Right forelimb (tissue), 1 donor: Measurements from ENCODE around the gene XPO6.
"Not testable (repeated sequence)": the region's sequence is repeated elsewhere in the genome, so short reads cannot be mapped to it uniquely, and the experiment has no call there.

Source experiments
- DNase-seq: peaks from one replicate; pipeline ENCODE4 v3.0.0-alpha.2; 2018

The XPO6 gene

DNA sequence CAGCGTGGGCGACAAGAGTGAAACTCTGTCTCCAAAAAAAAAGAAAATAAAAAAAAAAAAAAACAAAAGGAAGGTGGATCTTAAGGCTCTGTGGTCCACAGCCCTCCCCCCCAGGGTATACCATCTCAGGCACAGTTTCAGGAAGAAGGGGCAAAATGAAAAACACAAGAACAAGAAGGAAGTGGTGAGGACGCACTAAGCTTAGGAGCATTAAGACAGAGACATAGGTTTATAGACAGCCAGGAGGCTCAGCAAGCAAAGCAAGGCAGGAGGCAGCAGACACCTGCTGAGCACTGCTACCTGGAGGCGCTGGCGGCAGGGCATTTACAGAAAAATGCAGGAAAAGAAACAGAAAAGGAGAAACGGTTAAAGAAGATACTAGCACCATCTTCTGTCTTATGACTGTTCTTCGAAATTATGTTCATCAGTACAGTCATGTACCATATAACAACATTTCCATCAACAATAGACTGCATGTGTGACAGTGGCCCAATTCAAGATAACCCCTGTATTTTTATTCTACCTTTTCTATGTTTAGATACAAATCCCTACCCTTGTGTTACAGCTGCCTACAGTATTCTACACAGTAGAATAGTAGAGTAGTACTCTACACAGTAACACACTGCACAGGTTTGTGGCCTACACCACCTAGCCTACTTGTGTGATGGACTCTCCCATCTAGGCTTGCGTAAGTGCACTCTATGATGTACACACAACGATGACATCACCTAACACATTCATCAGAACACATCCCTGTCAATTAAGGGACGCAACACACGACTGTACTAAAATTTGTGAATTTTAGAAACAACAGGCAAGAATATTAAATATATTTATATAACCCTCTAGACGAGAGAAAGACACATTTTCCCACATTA lies 62.5 kb downstream of the XPO6 start:
- DNase-seq = no peak

DNA sequence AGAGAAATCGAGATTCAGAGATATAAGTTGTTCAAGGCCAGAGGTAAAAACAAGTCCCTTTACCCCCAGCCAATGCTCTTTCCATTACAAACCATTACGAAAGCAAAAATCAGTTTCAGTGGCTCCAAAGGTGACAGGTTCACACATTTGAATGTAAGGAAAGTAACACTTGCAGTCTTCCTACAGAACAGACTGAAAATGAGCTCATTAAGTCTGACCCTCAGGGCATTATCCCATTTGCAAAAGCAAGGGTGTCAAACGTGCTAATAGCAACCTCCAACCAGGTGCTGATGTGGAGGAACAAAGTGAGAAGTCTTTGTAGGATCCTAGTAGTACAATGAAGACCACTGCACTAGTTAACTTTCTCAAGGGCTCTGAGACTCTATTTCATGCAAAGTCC lies 65.2 kb downstream of the XPO6 start:
- no peak for DNase-seq

GRCh38 chr16:28145796-28146195 lies 66.0 kb downstream of the XPO6 start:
- no peak for DNase-seq

DNA sequence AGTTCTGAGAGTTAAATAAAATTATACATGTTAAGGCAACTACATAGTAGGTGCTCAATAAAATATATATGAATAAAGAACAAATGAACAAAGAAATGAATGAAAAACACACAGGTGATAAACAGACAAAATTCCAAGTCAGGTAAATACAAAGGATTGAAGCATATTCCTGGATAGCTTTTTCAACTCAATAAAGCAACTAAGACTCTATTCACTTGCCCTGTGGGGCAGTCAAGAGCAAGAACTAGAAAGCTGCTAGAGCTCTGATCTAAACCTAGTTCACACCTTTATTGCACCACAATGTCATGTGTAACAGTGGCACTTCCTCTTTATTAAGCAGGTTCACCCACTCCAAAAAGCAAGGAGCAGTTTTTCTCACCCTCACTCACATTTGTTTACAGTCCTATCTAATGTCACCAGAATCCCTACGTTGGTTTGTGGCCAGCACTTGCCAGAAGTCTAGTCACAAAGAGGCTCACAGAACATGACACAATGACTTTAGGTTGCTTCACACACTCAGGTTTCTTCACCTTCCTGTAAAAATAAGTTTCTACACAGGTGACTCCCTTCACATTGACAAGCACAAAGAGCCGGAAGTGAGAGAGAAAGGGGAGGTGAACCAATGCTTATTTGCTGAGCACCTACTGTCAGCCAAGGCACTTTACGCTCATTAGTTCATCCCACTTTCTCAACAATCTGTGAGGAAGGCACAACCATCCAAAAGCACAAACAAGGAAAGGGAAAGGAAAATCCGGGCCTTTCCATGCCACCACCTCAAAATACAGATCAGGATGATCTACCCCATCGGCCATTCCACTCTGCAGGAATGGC lies 70.8 kb downstream of the XPO6 start:
- no peak for DNase-seq

DNA sequence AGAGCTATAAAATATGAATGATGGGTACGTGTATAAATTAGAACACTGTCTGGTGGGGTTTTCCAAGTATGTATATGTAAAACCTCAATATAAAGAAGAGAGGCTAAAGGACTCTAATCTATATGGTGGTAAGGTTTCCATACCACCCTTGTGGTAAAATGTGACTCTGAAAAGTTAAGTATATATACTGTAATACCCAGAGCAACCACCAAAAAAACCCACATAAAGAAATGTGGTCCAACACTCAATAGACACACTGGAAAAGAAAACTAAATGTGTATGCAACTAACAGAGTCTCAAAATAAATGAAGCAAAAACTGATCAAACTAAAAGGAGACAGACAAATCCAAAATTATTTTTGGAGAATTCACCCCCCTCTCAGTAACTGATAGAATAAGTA lies 72.2 kb downstream of the XPO6 start:
- DNase-seq = no peak

DNA sequence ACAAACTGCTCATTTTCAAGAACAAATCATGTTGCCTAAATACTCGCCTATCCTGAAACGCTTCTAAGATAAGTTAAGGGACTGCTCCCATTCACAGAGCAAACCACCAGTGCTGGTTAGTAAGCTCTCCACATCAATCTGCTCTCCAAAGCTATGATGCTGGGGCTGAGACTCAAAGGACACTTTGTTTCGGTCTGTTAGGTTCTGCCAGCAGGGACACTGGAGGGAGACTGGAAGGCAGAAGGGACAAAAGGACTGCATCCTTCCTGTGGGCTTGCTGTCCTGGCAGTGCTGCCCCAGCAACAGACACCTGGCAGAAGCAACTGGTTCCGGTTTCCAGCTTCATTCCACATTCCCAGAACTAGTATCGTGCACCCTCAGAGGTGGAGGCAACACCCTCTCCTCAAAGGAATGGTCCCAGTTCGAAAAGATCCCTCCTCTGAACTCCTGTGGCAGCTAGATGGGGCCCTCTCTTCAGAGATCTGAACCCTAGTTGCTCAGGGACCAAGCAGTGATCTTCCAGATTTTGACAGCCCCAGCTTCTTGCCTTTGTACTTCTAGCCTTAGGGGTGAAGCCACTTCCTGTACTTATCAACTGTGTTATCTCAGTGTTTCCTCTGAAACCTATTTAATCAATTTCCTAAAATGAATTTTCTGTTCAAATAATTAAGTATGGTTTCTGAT lies 74.9 kb downstream of the XPO6 start:
- no peak for DNase-seq

GRCh38 chr16:28133666-28134065 lies 78.1 kb downstream of the XPO6 start:
- DNase-seq = no peak

- DNase-seq = no peak
Measured at GRCh38 chr16:28131743-28132393, 79.9 kb downstream of the XPO6 start.

DNA sequence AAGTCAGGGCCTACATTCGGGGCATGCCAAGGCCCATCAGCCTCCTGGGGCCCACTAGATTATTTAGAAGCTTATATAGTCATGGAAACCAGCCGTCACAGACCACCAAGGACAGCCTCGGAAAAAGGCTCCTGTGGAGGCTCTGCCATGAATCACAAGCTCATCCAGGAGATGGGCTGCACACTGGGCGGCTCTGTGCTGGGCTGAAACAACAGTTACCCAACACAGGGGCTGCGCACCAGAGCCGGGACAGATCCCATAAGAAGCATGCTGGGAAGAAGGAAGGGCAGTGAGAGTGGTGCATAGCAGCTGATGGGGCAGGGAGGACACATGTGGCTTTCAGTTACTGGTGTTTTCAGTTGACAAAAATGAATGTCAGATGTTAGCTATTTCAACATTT lies 80.6 kb downstream of the XPO6 start:
- DNase-seq = no peak

DNA sequence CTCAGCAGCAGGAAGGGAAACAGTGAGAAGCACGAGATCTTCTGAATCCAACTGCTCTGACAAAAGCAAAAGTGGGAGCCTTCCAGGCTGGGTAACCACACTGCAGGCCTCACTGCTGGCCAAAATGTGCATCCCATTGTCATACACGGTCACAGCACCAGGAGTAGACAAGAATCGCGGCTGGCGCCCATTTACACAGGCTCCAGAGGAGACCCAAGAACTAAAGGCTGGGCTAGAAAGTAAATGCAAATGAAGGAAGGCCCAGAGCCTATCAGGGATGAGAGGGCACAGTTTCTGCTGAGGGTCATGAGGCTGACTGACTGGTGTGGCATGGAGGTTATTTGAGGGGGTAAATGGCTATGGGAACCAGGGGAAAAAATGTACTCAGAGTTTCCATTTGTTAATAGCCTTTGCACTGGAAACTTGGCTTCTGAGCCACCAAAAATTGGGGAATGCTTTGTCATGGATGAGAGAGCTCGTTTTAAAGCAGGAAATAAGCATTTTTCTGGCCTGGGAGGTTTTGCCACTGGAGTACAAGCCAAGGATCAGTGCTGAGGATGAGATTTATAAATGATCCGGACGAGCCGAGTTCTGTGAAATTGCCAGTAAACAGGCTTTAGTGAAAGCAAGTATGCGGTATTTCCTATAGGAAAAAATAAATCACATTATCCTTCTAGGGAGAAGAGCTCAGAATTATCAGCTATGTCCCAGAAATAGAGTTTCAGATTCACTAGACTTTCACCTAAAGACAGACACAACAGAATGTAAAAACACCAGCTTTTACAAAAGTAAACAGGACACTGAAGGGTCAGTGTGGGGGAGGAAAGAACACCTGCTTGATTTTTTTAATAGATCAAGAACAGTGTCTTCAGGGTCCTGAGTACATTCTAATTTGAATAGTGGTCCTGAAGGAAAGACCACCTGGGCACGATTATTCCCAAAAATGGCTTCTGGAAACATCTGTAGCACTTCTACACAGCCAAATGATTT lies 81.4 kb downstream of the XPO6 start:
- DNase-seq = no peak

GRCh38 chr16:28126684-28127620 lies 84.8 kb downstream of the XPO6 start:
- no peak for DNase-seq

DNA sequence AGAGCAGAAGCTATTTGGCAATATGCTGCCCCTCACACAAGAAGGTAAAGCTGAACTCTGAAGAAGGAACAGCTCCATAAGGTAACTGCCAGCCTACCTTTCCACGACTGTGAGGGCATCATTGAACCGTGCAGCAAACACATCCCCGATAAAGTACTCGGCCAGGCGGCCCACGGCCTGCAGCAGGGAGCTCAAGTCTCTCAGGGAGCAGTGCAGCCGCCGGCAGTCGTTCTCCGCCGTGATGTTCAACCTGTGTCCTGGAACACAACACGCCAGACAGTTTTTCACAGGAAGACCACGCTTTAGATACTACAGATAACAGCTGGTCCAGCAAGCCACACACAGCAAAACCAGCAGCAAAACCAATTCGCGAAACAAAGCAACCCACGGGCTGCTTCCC lies 86.2 kb downstream of the XPO6 start:
- DNase-seq = no peak

DNA sequence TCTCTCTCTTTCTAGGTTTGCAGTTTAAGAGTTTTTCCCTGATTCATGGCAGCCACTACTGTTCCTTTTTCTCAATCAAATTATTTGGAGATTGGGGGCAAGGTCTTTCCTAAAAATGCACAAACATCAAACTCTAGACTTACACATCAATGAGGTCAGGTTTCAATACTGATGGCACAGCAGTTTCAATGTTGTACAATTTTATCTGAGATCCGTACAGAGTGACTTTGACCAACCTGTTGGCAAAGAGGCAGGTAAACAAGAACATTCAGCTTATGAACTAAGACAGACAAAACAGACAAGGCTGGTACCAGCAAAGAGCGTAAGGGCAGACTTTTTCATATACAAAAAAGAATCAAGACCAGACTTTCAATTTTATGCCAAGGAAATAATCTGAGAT lies 90.2 kb downstream of the XPO6 start:
- DNase-seq = no peak

DNA sequence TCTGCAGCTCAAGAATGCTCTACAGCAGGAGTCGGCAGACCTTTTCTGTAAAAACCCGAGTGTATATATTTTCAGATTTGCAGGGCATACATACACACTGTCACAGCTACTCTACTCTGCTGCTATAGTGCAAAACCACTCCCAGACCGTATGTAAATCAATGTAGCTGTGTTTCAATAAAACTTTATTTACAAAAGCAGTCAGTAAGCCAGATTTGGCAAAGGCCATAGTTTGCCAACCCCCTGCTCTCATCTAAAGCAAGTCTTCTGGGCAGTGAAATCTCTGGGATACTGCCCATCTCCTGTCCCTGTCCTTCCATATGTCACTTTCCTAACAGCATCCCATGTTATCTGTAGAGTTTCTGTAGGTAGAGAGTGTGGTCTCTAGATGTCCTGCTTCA lies 91.0 kb downstream of the XPO6 start:
- DNase-seq = no peak

DNA sequence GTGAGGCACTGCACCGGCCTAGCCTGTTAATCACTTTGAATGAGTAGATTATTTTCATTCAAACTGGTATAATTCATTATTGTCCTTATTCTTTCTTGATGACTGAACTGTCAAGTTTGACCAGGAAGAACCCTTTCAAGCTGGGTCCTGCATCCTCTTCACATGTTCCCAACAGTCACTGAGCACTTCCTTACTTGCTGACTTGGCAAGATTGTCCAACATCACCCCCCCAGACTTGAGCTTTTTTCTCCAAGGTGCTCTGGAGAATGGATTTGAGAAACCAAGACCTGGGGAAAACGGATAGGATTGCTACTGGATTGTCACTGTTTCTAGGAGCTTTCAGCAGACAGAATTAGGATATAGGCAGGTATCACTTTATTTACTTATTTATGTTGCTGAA lies 93.1 kb downstream of the XPO6 start:
- no peak for DNase-seq

DNA sequence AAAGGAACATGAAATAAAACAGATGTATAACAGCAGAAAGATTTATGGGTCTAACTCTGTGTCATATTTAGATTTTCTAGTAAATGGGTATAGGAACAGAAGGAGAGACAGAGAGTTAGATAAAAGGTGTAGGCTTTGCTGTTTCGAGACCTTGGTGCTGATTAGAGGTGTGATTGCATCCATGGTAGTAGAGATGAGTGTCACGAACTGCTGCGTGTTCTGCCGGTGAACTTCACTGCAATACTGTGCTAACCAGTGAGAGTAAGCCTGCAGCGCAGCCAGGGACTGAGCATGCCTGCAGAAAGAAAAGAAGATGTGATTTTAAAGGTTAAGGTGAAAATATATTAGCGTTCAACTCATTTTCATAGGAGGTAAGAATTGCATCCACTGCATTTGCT lies 94.6 kb downstream of the XPO6 start:
- no peak for DNase-seq

DNA sequence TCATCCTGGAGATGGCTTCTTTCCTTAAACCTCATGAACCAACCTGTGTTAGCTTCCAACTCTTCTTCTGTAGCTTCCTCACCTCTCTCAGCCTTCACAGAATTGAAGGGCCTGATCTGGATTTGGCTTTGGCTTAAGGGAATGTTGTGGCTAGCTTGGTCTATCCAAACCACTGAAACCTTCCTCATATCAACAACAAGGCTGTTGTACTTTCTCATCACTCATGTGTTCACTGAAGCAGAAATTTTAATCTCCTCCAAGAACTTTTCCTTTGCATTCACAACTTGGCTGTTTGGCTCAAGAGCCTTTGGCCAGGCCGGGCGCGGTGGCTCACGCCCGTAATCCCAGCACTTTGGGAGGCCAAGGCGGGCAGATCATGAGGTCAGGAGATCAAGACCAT lies 95.9 kb downstream of the XPO6 start:
- not testable (repeated sequence) for DNase-seq

GRCh38 chr16:28112908-28113307 lies 98.9 kb downstream of the XPO6 start:
- no peak for DNase-seq

- no peak for DNase-seq
Measured at GRCh38 chr16:28110977-28111376, 100.8 kb downstream of the XPO6 start.

GRCh38 chr16:28110479-28110878 lies 101.3 kb downstream of the XPO6 start:
- DNase-seq = no peak

DNA sequence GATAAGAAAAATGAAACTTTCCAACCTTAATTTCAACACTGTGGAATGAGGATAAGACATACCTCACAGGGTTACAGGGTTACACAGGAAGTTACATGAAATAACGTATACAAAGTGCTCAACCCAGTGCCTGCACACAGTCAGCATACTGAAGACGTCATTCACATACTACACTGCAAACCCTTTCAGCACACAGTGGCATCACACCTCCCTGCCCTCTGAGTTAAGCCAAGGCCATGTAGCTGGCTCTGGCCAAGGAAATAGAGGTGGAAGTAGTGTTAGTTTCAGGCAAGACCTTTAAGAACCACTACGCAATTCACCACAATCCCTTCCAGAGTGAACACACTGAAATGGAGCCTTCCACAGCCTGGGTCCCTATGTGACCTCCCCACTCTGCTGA lies 101.7 kb downstream of the XPO6 start:
- no peak for DNase-seq
